MCF 10A (cell line): ENCODE measurements around the gene ELFN2. TPM values are rescaled to one million over a fixed set of nuclear protein-coding genes. Genes with fewer than 3 reads are reported as not detected.

ENCODE experiments used
- BruUV-seq: library from RNA; stranded (reverse); fragments of 400-500 nt; replicated peaks from 2 replicates; lab custom pipeline; 2021; lab: Mats Ljungman, UMichigan
- CTCF ChIA-PET: fragments of 300-600 bp; sonication (Branson Sonifier 250); formaldehyde crosslinking; extraction: SDS; loops from one replicate; lab custom pipeline; 2021; ENCODE audit warnings: antibody characterized with exemption, inconsistent platforms; lab: Yijun Ruan, JAX
- POLR2A ChIA-PET: fragments of 300-600, 350-650 bp; sonication (Branson Sonifier 250); formaldehyde crosslinking; extraction: SDS; loops from one replicate; lab custom pipeline; 2020; ENCODE audit warnings: antibody characterized with exemption, inconsistent platforms; lab: Yijun Ruan, JAX
- DNase-seq: peaks from one replicate; pipeline ENCODE4 v3.0.0-alpha.2; 2018; ENCODE audit not compliant: unreplicated experiment
- H3K27ac Mint-ChIP-seq: one replicate; pipeline ENCODE4 v1.8.0; 2022; ENCODE audit warnings: mild to moderate bottlenecking, low read depth, mixed read lengths; ENCODE audit not compliant: unreplicated experiment
- H3K27me3 Mint-ChIP-seq: one replicate; pipeline ENCODE4 v1.8.0; 2022; ENCODE audit warnings: mixed read lengths; ENCODE audit not compliant: insufficient read depth, unreplicated experiment
- H3K36me3 Mint-ChIP-seq: one replicate; pipeline ENCODE4 v1.8.0; 2022; ENCODE audit warnings: mild to moderate bottlenecking, moderate library complexity, mixed read lengths; ENCODE audit not compliant: insufficient read depth, unreplicated experiment
- H3K4me1 Mint-ChIP-seq: one replicate; pipeline ENCODE4 v1.8.0; 2022; ENCODE audit warnings: mixed read lengths; ENCODE audit not compliant: insufficient read depth, unreplicated experiment
- H3K4me3 Mint-ChIP-seq: one replicate; pipeline ENCODE4 v1.8.0; 2022; ENCODE audit warnings: mild to moderate bottlenecking, moderate library complexity, mixed read lengths; ENCODE audit not compliant: unreplicated experiment
- H3K9me3 Mint-ChIP-seq: one replicate; pipeline ENCODE4 v1.8.0; 2022; ENCODE audit warnings: mixed read lengths; ENCODE audit not compliant: unreplicated experiment
- CTCF ChIP-seq: fragments of 200-600 bp; IDR thresholded peaks from one replicate; pipeline ENCODE4 v1.8.0; 2022; ENCODE audit warnings: antibody characterized with exemption, mild to moderate bottlenecking; ENCODE audit not compliant: unreplicated experiment
- intact Hi-C: fragments of 100-400 bp; cut with micrococcal nuclease; formaldehyde crosslinking; loops from 2 replicates; pipeline ENCODE4 v1.14.1; 2022
- total RNA-seq: library from RNA; stranded (reverse); gene quantifications from 2 replicates; pipeline ENCODE4 v1.2.3, GENCODE V29; 2022

Gene ELFN2
- total RNA-seq, 1 experiment from 2014 or later, result 4.2 TPM

GRCh38 chr22:37425800-37426705, 1.2 kb downstream of the ELFN2 start:
- Mint-ChIP-seq H3K36me3 (no peaks in the 10 kb centered on the region), H3K4me1 (peaks cover 27% of the 10 kb centered on the region), H3K4me3 (peak overlapping the region; percentile 76), H3K9me3 (no peaks in the 10 kb centered on the region), H3K27me3 (no peaks in the 10 kb centered on the region), H3K27ac (no peak overlapping the region)
- no peak for TF ChIP-seq CTCF
- ChIA-PET CTCF (interaction anchor here (1.3 kb wide), 1 partner anchor 92 kb away, joined by 5 read pairs; no protein-coding TSS in a partner anchor), POLR2A (interaction anchor here (0.7 kb wide), 1 partner anchor 46 kb away, joined by 4 read pairs; no protein-coding TSS in a partner anchor)
- BruUV-seq, result no TSS peak
- DNase-seq, result no peak
- intact Hi-C loops, result no loop called here

- Mint-ChIP-seq H3K4me1 (peaks cover 26% of the 10 kb centered on the region), H3K4me3 (no peak overlapping the region), H3K27me3 (no peaks in the 10 kb centered on the region), H3K36me3 (no peaks in the 10 kb centered on the region), H3K27ac (no peak overlapping the region), H3K9me3 (no peaks in the 10 kb centered on the region)
- CTCF ChIA-PET, result interaction anchor here (1.3 kb wide), 1 partner anchor 91 kb away, joined by 5 read pairs; no protein-coding TSS in a partner anchor
- POLR2A ChIA-PET, result no interaction called here
- BruUV-seq, result no TSS peak
- intact Hi-C loops, result no loop called here
- no peak for DNase-seq
- TF ChIP-seq CTCF, result no peak
These were observed 1.9 kb downstream of the ELFN2 start for GRCh38 chr22:37425369-37425768.

DNA sequence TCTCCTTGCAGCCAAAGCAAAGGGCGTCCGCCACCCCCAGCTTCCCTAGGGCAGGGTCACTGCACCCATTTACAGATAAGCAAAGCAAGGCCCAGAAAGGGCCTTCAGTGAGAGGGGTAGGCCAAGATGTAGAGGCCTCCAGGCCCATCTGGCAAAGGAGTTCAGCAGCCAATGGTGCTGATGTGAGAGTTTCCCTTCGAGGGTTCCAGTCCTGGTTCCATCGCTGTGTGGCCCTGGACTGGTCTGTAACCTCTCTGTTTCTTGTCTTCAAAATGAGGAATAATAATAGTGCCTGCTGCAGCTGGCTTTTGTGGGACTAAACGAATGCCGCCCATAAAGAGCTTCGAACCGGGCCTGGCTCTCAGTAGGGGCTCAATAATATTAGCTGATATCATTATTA, 4.0 kb downstream of the ELFN2 start:
- BruUV-seq, result no TSS peak
- Mint-ChIP-seq H3K27me3 (no peaks in the 10 kb centered on the region), H3K27ac (no peak overlapping the region), H3K4me1 (peaks cover 40% of the 10 kb centered on the region), H3K36me3 (no peaks in the 10 kb centered on the region), H3K9me3 (no peaks in the 10 kb centered on the region), H3K4me3 (no peak overlapping the region)
- ChIA-PET POLR2A (no interaction called here), CTCF (interaction anchor here (0.6 to 0.7 kb wide), 2 partner anchors 12 to 830 kb away, joined by 3 read pairs; no protein-coding TSS in a partner anchor)
- no peak for TF ChIP-seq CTCF
- no peak for DNase-seq
- intact Hi-C loops, result no loop called here

DNA sequence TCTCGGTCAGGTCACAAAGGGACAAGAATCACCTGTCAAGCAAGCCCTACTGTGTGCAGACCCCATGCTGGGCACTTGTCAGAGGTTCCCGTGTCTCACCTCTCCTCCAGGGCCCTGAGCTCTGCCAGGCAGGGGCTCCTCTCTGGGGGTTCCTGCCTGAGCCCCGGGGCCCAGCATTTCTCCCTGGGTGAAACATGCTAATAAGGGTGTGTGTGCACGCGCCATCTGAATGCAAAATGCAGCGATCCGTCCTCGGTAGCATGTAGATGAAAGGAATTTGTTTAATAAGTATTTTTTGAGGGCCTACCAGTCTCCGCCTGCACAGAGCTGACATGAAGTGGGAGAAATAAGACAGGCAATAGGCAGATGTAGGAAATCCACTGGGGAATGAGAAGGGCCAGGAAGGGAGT, 5.8 kb downstream of the ELFN2 start:
- BruUV-seq, result no TSS peak
- no peaks in the 10 kb centered on the region for H3K36me3 Mint-ChIP-seq
- DNase-seq, result no peak
- intact Hi-C loops, result no loop called here
- no peaks in the 10 kb centered on the region for H3K27me3 Mint-ChIP-seq
- no peak for TF ChIP-seq CTCF
- CTCF ChIA-PET, result interaction anchor here (0.6 kb wide), 1 partner anchor 83 kb away, joined by 3 read pairs; no protein-coding TSS in a partner anchor
- H3K4me3 Mint-ChIP-seq, result no peak overlapping the region
- no peaks in the 10 kb centered on the region for H3K9me3 Mint-ChIP-seq
- H3K4me1 Mint-ChIP-seq, result peaks cover 40% of the 10 kb centered on the region
- no peak overlapping the region for H3K27ac Mint-ChIP-seq
- POLR2A ChIA-PET, result no interaction called here
